Esophagus muscularis mucosa (tissue), 4 donors: Measurements from ENCODE around the gene SYT10. TPM values are rescaled to one million over a fixed set of nuclear protein-coding genes. Genes with fewer than 3 reads are reported as not detected.
"Not testable (repeated sequence)": the region's sequence is repeated elsewhere in the genome, so short reads cannot be mapped to it uniquely, and the experiment has no call there.

ENCODE experiments used
- DNase-seq: peaks from one replicate; pipeline ENCODE4 v3.0.0-alpha.2; 2017; ENCODE audit errors: extremely low spot score
- H3K27ac ChIP-seq, 4 donors: fragments of 200-600 bp; sonication (generic); replicated peaks in 1 of 4; 1 replicate in 3 of 4; 2 replicates in 1 of 4; pipeline ENCODE4 v1.5.1; 2016 to 2019; ENCODE audit warnings: mild to moderate bottlenecking in 1 of 4
- H3K27me3 ChIP-seq, 4 donors: fragments of 200-600 bp; sonication (generic); one replicate each; pipeline versions ENCODE4 v1.5.1 to v1.6.0; 2016 to 2019
- H3K36me3 ChIP-seq, 4 donors: fragments of 200-600 bp; sonication (generic); one replicate each; pipeline ENCODE4 v1.5.1; 2016 to 2019
- H3K4me1 ChIP-seq, 4 donors: fragments of 200-600 bp; sonication (generic); one replicate each; pipeline ENCODE4 v1.5.1; 2016 to 2019
- H3K4me3 ChIP-seq, 4 donors: fragments of 200-600 bp; sonication (generic); 1 replicate in 2 of 4; 2 replicates in 2 of 4; pipeline ENCODE4 v1.5.1; 2016 to 2019; ENCODE audit warnings: mild to moderate bottlenecking in 4 of 4, moderate library complexity in 1 of 4
- H3K9me3 ChIP-seq, 4 donors: fragments of 200-600 bp; sonication (generic); 1 replicate in 3 of 4; 2 replicates in 1 of 4; pipeline ENCODE4 v1.5.1; 2016 to 2019
- EP300 ChIP-seq: sonication (generic); formaldehyde crosslinking; IDR thresholded peaks from one replicate; pipeline ENCODE4 v1.6.1; 2017; ENCODE audit warnings: antibody characterized with exemption
- POLR2A ChIP-seq: fragments of 450-650 bp; IDR thresholded peaks from one replicate; pipeline ENCODE4 v1.6.1; 2017; ENCODE audit warnings: antibody characterized with exemption, moderate library complexity, mild to moderate bottlenecking, low read depth
- POLR2AphosphoS5 ChIP-seq, 2 donors: sonication (generic); formaldehyde crosslinking; IDR thresholded peaks; one replicate each; pipeline ENCODE4 v1.6.1; 2017; ENCODE audit warnings: antibody characterized with exemption in 2 of 2
- WGBS: methylation state at CpG from one replicate; pipeline ENCODE4 v1.1.5; 2018; 5-methylcytosine and 5-hydroxymethylcytosine counted together
- intact Hi-C: fragments of 100-400 bp; cut with DNase I; formaldehyde crosslinking; loops from one replicate; pipeline ENCODE4 v1.15.1; 2023
- total RNA-seq, 4 donors: library from RNA; depleted of rRNA; stranded (reverse); fragments of >200 nt; gene quantifications; one replicate each; pipeline versions ENCODE4 v1.1.0 to v1.2.1, GENCODE V29; 2016
- TF ChIP-seq, protein P1 (sequence below), 3 experiments: fragments of 200-600 bp in 2 of 3; fragments of 450-650 bp in 1 of 3; sonication (generic) in 2 of 3; IDR thresholded peaks; one replicate each; pipeline ENCODE4 v1.5.1; 2017 to 2019; ENCODE audit warnings: antibody characterized with exemption in 3 of 3, mild to moderate bottlenecking in 2 of 3, moderate library complexity in 1 of 3

The SYT10 gene
- total RNA-seq, 4 donors from 2014 or later, result 0.33 to 0.45 (median 0.41) TPM

DNA sequence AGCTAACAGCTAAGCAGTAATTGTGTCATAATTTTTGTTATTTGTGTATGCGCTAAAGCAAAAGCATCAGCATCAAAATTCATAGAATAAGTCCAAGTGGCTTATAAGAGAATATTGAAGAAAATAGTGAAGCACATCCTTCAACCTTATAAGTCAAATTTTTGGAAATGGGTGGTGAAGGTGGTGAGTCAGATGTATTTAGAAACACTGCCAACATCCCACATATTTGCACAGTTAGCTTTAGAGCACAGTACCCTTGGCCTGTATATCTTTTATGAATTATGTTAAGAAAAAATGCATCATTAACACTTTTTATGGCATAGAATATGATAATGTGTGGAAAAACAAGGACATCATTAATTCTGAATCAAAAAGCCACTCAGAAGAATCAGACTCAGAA, 8.0 kb downstream of the SYT10 start:
- 94% methylated on average over 1 of the region's 1 CpG for WGBS
- no peak for TF ChIP-seq POLR2AphosphoS5 (IDR thresholded peaks at IDR 0.05)
- TF ChIP-seq EP300, result no peak
- TF ChIP-seq, protein P1, sequence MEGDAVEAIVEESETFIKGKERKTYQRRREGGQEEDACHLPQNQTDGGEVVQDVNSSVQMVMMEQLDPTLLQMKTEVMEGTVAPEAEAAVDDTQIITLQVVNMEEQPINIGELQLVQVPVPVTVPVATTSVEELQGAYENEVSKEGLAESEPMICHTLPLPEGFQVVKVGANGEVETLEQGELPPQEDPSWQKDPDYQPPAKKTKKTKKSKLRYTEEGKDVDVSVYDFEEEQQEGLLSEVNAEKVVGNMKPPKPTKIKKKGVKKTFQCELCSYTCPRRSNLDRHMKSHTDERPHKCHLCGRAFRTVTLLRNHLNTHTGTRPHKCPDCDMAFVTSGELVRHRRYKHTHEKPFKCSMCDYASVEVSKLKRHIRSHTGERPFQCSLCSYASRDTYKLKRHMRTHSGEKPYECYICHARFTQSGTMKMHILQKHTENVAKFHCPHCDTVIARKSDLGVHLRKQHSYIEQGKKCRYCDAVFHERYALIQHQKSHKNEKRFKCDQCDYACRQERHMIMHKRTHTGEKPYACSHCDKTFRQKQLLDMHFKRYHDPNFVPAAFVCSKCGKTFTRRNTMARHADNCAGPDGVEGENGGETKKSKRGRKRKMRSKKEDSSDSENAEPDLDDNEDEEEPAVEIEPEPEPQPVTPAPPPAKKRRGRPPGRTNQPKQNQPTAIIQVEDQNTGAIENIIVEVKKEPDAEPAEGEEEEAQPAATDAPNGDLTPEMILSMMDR (IDR thresholded peaks at IDR 0.05), result no peak
- no peak for TF ChIP-seq POLR2A
- no peak overlapping the region for H3K27ac ChIP-seq

DNA sequence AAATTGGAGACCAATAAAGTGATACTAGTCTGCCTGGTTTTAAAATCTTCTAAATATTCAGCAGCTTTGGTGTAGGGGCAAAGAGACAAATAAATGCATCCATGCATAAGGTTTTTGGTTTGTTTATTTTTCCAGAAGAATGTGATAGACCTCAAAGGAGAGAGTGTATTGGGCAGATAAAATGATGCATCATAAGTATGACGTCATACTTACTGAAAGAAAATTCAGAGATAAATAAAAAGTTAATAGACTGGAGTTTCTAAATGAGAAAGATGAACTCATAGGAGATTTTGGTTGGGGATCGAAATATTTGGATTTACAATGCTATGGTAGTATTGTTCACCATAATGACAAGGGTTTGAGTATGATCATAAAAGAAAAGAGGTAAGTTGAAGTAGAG, 10.2 kb downstream of the SYT10 start:
- Histone ChIP-seq H3K4me3 (no peak overlapping the region), H3K9me3 (no peaks in the 10 kb centered on the region), H3K27me3 (no peaks in the 10 kb centered on the region), H3K4me1 (no peaks in the 10 kb centered on the region), H3K27ac (no peak overlapping the region), H3K36me3 (no peaks in the 10 kb centered on the region)
- intact Hi-C loops, result no loop called here
- DNase-seq, result no peak
- TF ChIP-seq POLR2A, result no peak
- 73% methylated on average over 2 of the region's 2 CpGs for WGBS

More for the DNA sequence above, 8.0 kb downstream of the SYT10 start:
- Histone ChIP-seq H3K4me3 (no peak overlapping the region), H3K9me3 (no peaks in the 10 kb centered on the region), H3K4me1 (no peaks in the 10 kb centered on the region), H3K36me3 (no peaks in the 10 kb centered on the region), H3K27me3 (peaks cover 0 to 6% (median 0%) of the 10 kb centered on the region in 4 donors)
- intact Hi-C loops, result no loop called here
- no peak for DNase-seq

DNA sequence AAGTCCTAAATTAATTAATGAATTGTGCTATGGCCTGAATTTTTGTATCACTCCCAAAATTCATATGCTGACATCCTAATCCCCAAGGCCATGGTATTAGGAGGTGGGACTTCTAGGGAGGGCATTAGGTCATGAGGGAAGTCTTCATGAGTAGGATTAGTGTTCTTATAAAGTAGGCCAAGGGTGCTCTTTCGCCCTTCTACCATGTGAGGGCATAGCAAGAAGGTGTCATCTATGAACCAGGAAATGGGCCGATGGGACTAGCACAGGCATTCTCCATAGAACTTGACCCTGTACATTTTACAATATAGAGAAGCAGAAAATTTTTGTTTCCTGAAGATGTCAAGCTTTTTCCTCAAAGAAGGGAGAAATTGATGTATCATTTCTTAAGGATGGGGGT, 12.5 kb downstream of the SYT10 start:
- WGBS, result 70% methylated on average over 2 of the region's 2 CpGs
- Histone ChIP-seq H3K4me3 (no peak overlapping the region), H3K4me1 (no peaks in the 10 kb centered on the region)

DNA sequence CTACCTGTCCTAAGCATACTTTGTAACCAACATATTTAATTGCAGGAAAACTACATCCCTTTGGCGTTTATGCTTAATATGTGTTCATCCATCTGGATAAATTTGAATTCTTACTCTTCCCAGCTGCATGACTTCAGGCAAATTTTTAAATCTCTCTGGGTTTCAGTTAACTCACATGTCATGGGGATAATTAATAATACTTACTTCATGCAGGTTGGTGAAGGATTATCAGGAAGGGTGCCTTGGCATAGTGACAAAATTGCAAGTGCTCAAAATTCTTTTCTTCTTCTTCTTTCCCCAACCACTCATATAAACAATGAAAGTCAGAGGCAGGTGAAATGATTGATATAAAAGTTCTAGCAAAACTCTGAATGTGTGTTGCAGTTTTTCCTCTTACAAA, 15.9 kb downstream of the SYT10 start:
- H3K4me3 ChIP-seq, result no peak overlapping the region
- H3K27me3 ChIP-seq, result no peaks in the 10 kb centered on the region
- no peaks in the 10 kb centered on the region for H3K36me3 ChIP-seq
- no peaks in the 10 kb centered on the region for H3K4me1 ChIP-seq
- no peaks in the 10 kb centered on the region for H3K9me3 ChIP-seq
- intact Hi-C loops, result no loop called here
- TF ChIP-seq, protein P1 (IDR thresholded peaks at IDR 0.05), result no peak
- TF ChIP-seq POLR2A (no peak), EP300 (no peak), POLR2AphosphoS5 (IDR thresholded peaks at IDR 0.05) (no peak)
- 55% methylated on average over 1 of the region's 1 CpG for WGBS
- no peak for DNase-seq
- no peak overlapping the region for H3K27ac ChIP-seq

More for the DNA sequence above, 12.5 kb downstream of the SYT10 start:
- Histone ChIP-seq H3K27ac (no peak overlapping the region), H3K36me3 (no peaks in the 10 kb centered on the region), H3K27me3 (no peaks in the 10 kb centered on the region), H3K9me3 (no peaks in the 10 kb centered on the region)
- intact Hi-C loops, result no loop called here
- no peak for DNase-seq
- TF ChIP-seq, protein P1 (IDR thresholded peaks at IDR 0.05), result no peak
- TF ChIP-seq EP300 (no peak), POLR2A (no peak), POLR2AphosphoS5 (IDR thresholded peaks at IDR 0.05) (no peak)

DNA sequence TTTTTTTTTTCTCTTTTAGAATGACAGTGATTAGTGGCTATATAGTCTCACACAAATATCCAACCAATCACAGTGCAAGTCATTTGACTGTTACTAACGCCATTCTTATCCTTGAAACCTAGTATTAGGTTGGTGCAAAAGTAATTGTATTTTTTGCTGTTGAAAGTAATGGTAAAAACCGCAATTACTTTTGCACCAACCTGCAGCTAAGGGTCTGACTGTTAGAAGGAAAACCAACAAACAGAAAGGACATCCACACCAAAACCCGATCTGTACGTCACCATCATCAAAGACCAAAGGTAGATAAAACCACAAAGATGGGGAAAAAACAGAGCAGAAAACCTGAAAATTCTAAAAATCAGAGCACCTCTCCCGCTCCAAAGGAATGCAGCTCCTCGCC, 27.2 kb downstream of the SYT10 start:
- H3K27me3 ChIP-seq, H3K36me3 ChIP-seq, H3K4me3 ChIP-seq, intact Hi-C loops, H3K9me3 ChIP-seq, DNase-seq, H3K4me1 ChIP-seq, H3K27ac ChIP-seq: not testable (repeated sequence)
- WGBS, result 84% methylated on average over 6 of the region's 6 CpGs

DNA sequence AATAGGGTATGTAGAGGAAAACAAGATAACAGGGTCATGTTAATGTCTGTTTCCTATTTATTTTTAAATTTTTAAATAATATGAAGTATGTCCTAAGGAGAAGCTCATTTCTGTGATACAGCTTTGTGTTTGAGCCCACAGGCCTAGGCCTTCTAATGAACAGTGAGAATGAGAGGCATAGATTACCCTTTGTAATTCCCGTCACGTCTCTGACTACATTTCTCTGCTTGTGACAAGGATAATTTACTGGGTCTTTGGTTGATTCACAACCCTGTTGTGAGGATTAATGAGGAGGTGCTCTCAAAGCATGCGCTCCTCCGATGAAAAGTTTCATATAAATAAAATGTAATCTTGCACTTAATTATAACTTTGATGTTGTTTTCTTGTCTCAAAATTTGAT, 56.1 kb downstream of the SYT10 start:
- intact Hi-C loops, result no loop called here
- Histone ChIP-seq H3K36me3 (no peaks in the 10 kb centered on the region), H3K27me3 (no peaks in the 10 kb centered on the region), H3K4me3 (no peak overlapping the region), H3K4me1 (no peaks in the 10 kb centered on the region), H3K9me3 (no peaks in the 10 kb centered on the region), H3K27ac (no peak overlapping the region)
- 64% methylated on average over 4 of the region's 4 CpGs for WGBS
- no peak for DNase-seq
- TF ChIP-seq, protein P1 (IDR thresholded peaks at IDR 0.05), result no peak
- no peak for TF ChIP-seq POLR2AphosphoS5 (IDR thresholded peaks at IDR 0.05)
- TF ChIP-seq POLR2A, result no peak
- no peak for TF ChIP-seq EP300
